ENCODE measurements around the gene SET.
A peak's percentile ranks its signal among the peaks of the same experiment; 100 is the strongest.

The SET gene

DNA sequence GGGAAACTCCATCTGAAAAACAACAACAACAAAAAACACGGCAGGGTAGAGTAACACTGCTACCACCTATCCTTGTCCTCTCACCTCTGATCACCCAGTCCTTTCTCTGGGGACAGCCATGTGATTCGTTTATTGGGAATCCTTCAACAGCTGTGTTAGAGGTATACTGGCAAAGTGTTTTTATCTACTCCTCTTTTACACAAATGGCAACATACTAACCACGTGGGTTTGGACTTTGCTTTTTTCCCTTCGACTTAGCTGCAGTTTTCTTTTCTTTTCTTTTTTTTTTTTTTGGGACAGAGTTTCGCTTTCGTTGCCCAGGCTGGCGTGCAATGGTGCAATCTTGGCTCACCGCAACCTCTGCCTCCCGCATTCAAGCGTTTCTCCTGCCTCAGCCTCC lies 11.2 kb upstream of the SET start:
- TF ChIP-seq ZBTB7A (IDR thresholded peaks at IDR 0.05; ENCODE audit: low read depth): no peak
- TF ChIP-seq TCF12 (IDR thresholded peaks at IDR 0.05; ENCODE audit: low read depth): no peak
- TF ChIP-seq RAD21 (IDR thresholded peaks at IDR 0.05; ENCODE audit: low read depth): no peak
- no peak for TF ChIP-seq FOXM1 (IDR thresholded peaks at IDR 0.05; ENCODE audit: borderline replicate concordance, low read depth)
- no peak for TF ChIP-seq YY1 (IDR thresholded peaks at IDR 0.05; ENCODE audit: low read depth)
- no peak for TF ChIP-seq EGR1 (IDR thresholded peaks at IDR 0.05)
- TF ChIP-seq TEAD4 (IDR thresholded peaks at IDR 0.05): no peak
- TF ChIP-seq USF1 (IDR thresholded peaks at IDR 0.05): no peak
- TF ChIP-seq EP300 (IDR thresholded peaks at IDR 0.05; ENCODE audit: borderline replicate concordance): no peak
- TF ChIP-seq TAF1 (IDR thresholded peaks at IDR 0.05; ENCODE audit: low read depth): no peak
- TF ChIP-seq REST (IDR thresholded peaks at IDR 0.05; ENCODE audit: low read depth): no peak
- no peak for TF ChIP-seq NFIC (IDR thresholded peaks at IDR 0.05)
- TF ChIP-seq, protein P1, sequence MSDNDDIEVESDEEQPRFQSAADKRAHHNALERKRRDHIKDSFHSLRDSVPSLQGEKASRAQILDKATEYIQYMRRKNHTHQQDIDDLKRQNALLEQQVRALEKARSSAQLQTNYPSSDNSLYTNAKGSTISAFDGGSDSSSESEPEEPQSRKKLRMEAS (IDR thresholded peaks at IDR 0.05): no peak
- no peak for TF ChIP-seq CEBPB (IDR thresholded peaks at IDR 0.05)

GRCh38 chr9:128683340-128684064 lies 5.5 kb upstream of the SET start:
- TF ChIP-seq CEBPB (IDR thresholded peaks at IDR 0.05) (peak; percentile 66; the same call in 1 of the 2 replicates), RAD21 (IDR thresholded peaks at IDR 0.05; ENCODE audit: low read depth) (no peak), EGR1 (IDR thresholded peaks at IDR 0.05) (no peak), ZBTB7A (IDR thresholded peaks at IDR 0.05; ENCODE audit: low read depth) (peak; percentile 60; the same call in 1 of the 2 replicates), USF1 (IDR thresholded peaks at IDR 0.05) (peak; percentile 47; the same call in 1 of the 2 replicates), TEAD4 (IDR thresholded peaks at IDR 0.05) (peak; percentile 58; the same call in 1 of the 2 replicates)
- TF ChIP-seq, protein P1 (IDR thresholded peaks at IDR 0.05): peak; percentile 93

DNA sequence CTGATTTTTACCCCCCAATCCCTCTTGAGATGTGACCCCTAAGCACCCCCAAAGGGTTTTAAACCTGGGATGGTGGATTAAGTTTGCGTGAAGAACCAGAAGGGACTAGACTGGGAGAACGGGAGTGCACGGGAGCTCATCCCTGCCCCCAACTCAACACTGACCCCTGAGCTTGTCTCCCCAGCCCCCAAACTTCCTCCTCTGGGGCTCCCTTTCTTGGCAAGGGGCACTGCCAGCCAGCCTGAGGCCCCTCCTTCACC lies 5.0 kb upstream of the SET start:
- TF ChIP-seq ZBTB7A (IDR thresholded peaks at IDR 0.05; ENCODE audit: low read depth): peak; percentile 42; the same call in 1 of the 2 replicates
- no peak for TF ChIP-seq USF1 (IDR thresholded peaks at IDR 0.05)

- TF ChIP-seq REST (IDR thresholded peaks at IDR 0.05; ENCODE audit: low read depth) (no peak), USF1 (IDR thresholded peaks at IDR 0.05) (peak; percentile 95), NFIC (IDR thresholded peaks at IDR 0.05) (0 out of 2 replicates have a peak, but pooled peaks have one; percentile 15), ZBTB7A (IDR thresholded peaks at IDR 0.05; ENCODE audit: low read depth) (no peak), CREB1 (IDR thresholded peaks at IDR 0.05; ENCODE audit: low read depth) (no peak), CEBPB (IDR thresholded peaks at IDR 0.05) (no peak), EP300 (IDR thresholded peaks at IDR 0.05; ENCODE audit: borderline replicate concordance) (no peak), TAF1 (IDR thresholded peaks at IDR 0.05; ENCODE audit: low read depth) (peak; percentile 67), RAD21 (IDR thresholded peaks at IDR 0.05; ENCODE audit: low read depth) (no peak), YY1 (IDR thresholded peaks at IDR 0.05; ENCODE audit: low read depth) (peak; percentile 58; the same call in 1 of the 2 replicates), EGR1 (IDR thresholded peaks at IDR 0.05) (no peak), TCF12 (IDR thresholded peaks at IDR 0.05; ENCODE audit: low read depth) (peak; percentile 14; the same call in 1 of the 2 replicates), FOXM1 (IDR thresholded peaks at IDR 0.05; ENCODE audit: borderline replicate concordance, low read depth) (no peak), TEAD4 (IDR thresholded peaks at IDR 0.05) (no peak)
- TF ChIP-seq, protein P1 (IDR thresholded peaks at IDR 0.05): peak; percentile 64
Measured at GRCh38 chr9:128684325-128685199, 4.5 kb upstream of the SET start.
